RWPE2 (cell line): ENCODE measurements around the gene TNFRSF13B.
"Not testable (repeated sequence)": the region's sequence is repeated elsewhere in the genome, so short reads cannot be mapped to it uniquely, and the experiment has no call there.

Experiments
- ATAC-seq: fragments of 200-7000 bp; cut with Tn5 transposase; 3 replicates; pipeline ENCODE4 v1.9.1; 2021; ENCODE audit warnings: low read depth
- DNase-seq: peaks from one replicate; pipeline ENCODE4 v3.0.0-alpha.2; 2020; ENCODE audit warnings: low spot score
- H3K27ac ChIP-seq: fragments of 450-650 bp; 2 replicates; pipeline ENCODE4 v1.5.1; 2017; ENCODE audit warnings: mild to moderate bottlenecking; ENCODE audit not compliant: poor library complexity, severe bottlenecking
- H3K27me3 ChIP-seq: fragments of 250-450 bp; sonication (Bioruptor Pico); 2 replicates; pipeline ENCODE4 v1.5.1; 2021; ENCODE audit warnings: mild to moderate bottlenecking, moderate library complexity; ENCODE audit not compliant: insufficient read depth, poor library complexity, severe bottlenecking
- H3K36me3 ChIP-seq: fragments of 250-450 bp; sonication (Bioruptor Pico); 2 replicates; pipeline ENCODE4 v1.5.1; 2020; ENCODE audit warnings: low read depth, mild to moderate bottlenecking, moderate library complexity
- H3K4me1 ChIP-seq: fragments of 250-450 bp; sonication (Bioruptor Pico); 2 replicates; pipeline ENCODE4 v1.5.1; 2021; ENCODE audit warnings: mild to moderate bottlenecking, moderate library complexity; ENCODE audit not compliant: insufficient read depth, poor library complexity, severe bottlenecking
- H3K4me3 ChIP-seq: fragments of 250-450 bp; sonication (Bioruptor Pico); 2 replicates; pipeline ENCODE4 v1.5.1; 2021; ENCODE audit warnings: mild to moderate bottlenecking, moderate library complexity; ENCODE audit not compliant: severe bottlenecking
- H3K9me3 ChIP-seq: fragments of 250-450 bp; sonication (Bioruptor Pico); 2 replicates; pipeline ENCODE4 v1.5.1; 2021; ENCODE audit warnings: mild to moderate bottlenecking, moderate library complexity; ENCODE audit not compliant: severe bottlenecking
- CTCF ChIP-seq: fragments of 450-650 bp; IDR thresholded peaks from one replicate; pipeline ENCODE4 v1.5.1; 2017; ENCODE audit warnings: mild to moderate bottlenecking, moderate library complexity; ENCODE audit not compliant: poor library complexity, severe bottlenecking

TNFRSF13B gene

GRCh38 chr17:16974569-16975276 is 2.8 kb upstream of the TNFRSF13B start:
- no peak for TF ChIP-seq CTCF
- Histone ChIP-seq H3K9me3 (no peaks in the 10 kb centered on the region), H3K27ac (no peak overlapping the region), H3K36me3 (no peaks in the 10 kb centered on the region), H3K4me1 (no peaks in the 10 kb centered on the region), H3K4me3 (no peak overlapping the region), H3K27me3 (no peaks in the 10 kb centered on the region)
- ATAC-seq (no peak), DNase-seq (no peak)

GRCh38 chr17:16973760-16974540 is 2.0 kb upstream of the TNFRSF13B start:
- Histone ChIP-seq H3K4me1 (no peaks in the 10 kb centered on the region), H3K4me3 (no peak overlapping the region), H3K27me3 (no peaks in the 10 kb centered on the region), H3K27ac (no peak overlapping the region), H3K36me3 (no peaks in the 10 kb centered on the region), H3K9me3 (no peaks in the 10 kb centered on the region)
- DNase-seq (no peak), ATAC-seq (no peak)
- TF ChIP-seq CTCF = no peak

- ATAC-seq, H3K27me3 ChIP-seq, H3K9me3 ChIP-seq, H3K4me1 ChIP-seq, DNase-seq, H3K27ac ChIP-seq, H3K4me3 ChIP-seq, H3K36me3 ChIP-seq: not testable (repeated sequence)
Measured at GRCh38 chr17:16973043-16973442, 1.1 kb upstream of the TNFRSF13B start.

- no peak overlapping the region for H3K4me3 ChIP-seq
- H3K27ac ChIP-seq = no peak overlapping the region
- DNase-seq = no peak
- H3K9me3 ChIP-seq = no peaks in the 10 kb centered on the region
- no peak for TF ChIP-seq CTCF
- no peaks in the 10 kb centered on the region for H3K36me3 ChIP-seq
- H3K27me3 ChIP-seq = no peaks in the 10 kb centered on the region
- no peak for ATAC-seq
- H3K4me1 ChIP-seq = no peaks in the 10 kb centered on the region
Measured at GRCh38 chr17:16972346-16972745, 428 bp upstream of the TNFRSF13B start.

GRCh38 chr17:16969931-16970906 is 1.7 kb downstream of the TNFRSF13B start:
- no peak overlapping the region for H3K4me3 ChIP-seq
- H3K4me1 ChIP-seq = no peaks in the 10 kb centered on the region
- DNase-seq (no peak), ATAC-seq (no peak)
- no peaks in the 10 kb centered on the region for H3K27me3 ChIP-seq
- no peaks in the 10 kb centered on the region for H3K9me3 ChIP-seq
- TF ChIP-seq CTCF = no peak
- no peak overlapping the region for H3K27ac ChIP-seq
- no peaks in the 10 kb centered on the region for H3K36me3 ChIP-seq
